Right hindlimb (tissue), 1 donor: ENCODE results near the gene NEK8.
A peak's percentile ranks its signal among the peaks of the same experiment; 100 is the strongest.

Experiments
- DNase-seq: peaks from one replicate; pipeline ENCODE4 v3.0.0-alpha.2; 2018

NEK8 gene

GRCh38 chr17:28745786-28746411 lies 17.3 kb downstream of the NEK8 start:
- no peak for DNase-seq

- peak; percentile 87 for DNase-seq
These were observed 18.0 kb downstream of the NEK8 start for GRCh38 chr17:28746611-28747050.

GRCh38 chr17:28747051-28747691 lies 18.6 kb downstream of the NEK8 start:
- DNase-seq = peak; percentile 76

- DNase-seq = no peak
These were observed 19.5 kb downstream of the NEK8 start for GRCh38 chr17:28747801-28748750.

GRCh38 chr17:28748852-28749515 lies 20.4 kb downstream of the NEK8 start:
- no peak for DNase-seq

- DNase-seq = no peak
These were observed 21.1 kb downstream of the NEK8 start for GRCh38 chr17:28749516-28750177.

GRCh38 chr17:28750178-28751047 lies 21.8 kb downstream of the NEK8 start:
- peak; percentile 93 for DNase-seq

GRCh38 chr17:28751600-28752366 lies 23.2 kb downstream of the NEK8 start:
- no peak for DNase-seq

- no peak for DNase-seq
These were observed 26.9 kb downstream of the NEK8 start for GRCh38 chr17:28755486-28755885.

GRCh38 chr17:28756049-28756804 lies 27.6 kb downstream of the NEK8 start:
- no peak for DNase-seq

GRCh38 chr17:28758411-28759121 lies 30.0 kb downstream of the NEK8 start:
- DNase-seq = no peak

GRCh38 chr17:28759256-28759865 lies 30.8 kb downstream of the NEK8 start:
- no peak for DNase-seq

GRCh38 chr17:28760601-28761562 lies 32.3 kb downstream of the NEK8 start:
- DNase-seq = no peak

GRCh38 chr17:28763137-28763799 lies 34.7 kb downstream of the NEK8 start:
- no peak for DNase-seq

GRCh38 chr17:28763804-28764266 lies 35.2 kb downstream of the NEK8 start:
- peak; percentile 58 for DNase-seq

- no peak for DNase-seq
These were observed 36.5 kb downstream of the NEK8 start for GRCh38 chr17:28765038-28765437.

GRCh38 chr17:28773736-28774135 lies 45.1 kb downstream of the NEK8 start:
- DNase-seq = no peak
